NT2/D1 (cell line): ENCODE measurements around the gene TEKT5.

ENCODE experiments used
- SUZ12 ChIP-seq: IDR thresholded peaks from 2 replicates; pipeline ENCODE4 v1.6.1; 2011; ENCODE audit not compliant: insufficient read length, insufficient read depth; ENCODE audit errors: extremely low read depth
- YY1 ChIP-seq: IDR thresholded peaks from 2 replicates; pipeline ENCODE4 v1.6.1; 2011; ENCODE audit not compliant: insufficient read length, insufficient read depth
- ZNF274 ChIP-seq: IDR thresholded peaks from 2 replicates; pipeline ENCODE4 v1.6.1; 2011; ENCODE audit warnings: mild to moderate bottlenecking, low read depth, low read length

- TF ChIP-seq YY1 (no peak), SUZ12 (no peak), ZNF274 (no peak)
These were observed 6.4 kb downstream of the TEKT5 start for GRCh38 chr16:10688291-10688690.
